ENCODE measurements around the gene PLAC1. TPM values are rescaled to one million over a fixed set of nuclear protein-coding genes. Genes with fewer than 3 reads are reported as not detected.
A peak's percentile ranks its signal among the peaks of the same experiment; 100 is the strongest.

The PLAC1 gene
- total RNA-seq, 2 donors from 2014 or later = not detected

DNA sequence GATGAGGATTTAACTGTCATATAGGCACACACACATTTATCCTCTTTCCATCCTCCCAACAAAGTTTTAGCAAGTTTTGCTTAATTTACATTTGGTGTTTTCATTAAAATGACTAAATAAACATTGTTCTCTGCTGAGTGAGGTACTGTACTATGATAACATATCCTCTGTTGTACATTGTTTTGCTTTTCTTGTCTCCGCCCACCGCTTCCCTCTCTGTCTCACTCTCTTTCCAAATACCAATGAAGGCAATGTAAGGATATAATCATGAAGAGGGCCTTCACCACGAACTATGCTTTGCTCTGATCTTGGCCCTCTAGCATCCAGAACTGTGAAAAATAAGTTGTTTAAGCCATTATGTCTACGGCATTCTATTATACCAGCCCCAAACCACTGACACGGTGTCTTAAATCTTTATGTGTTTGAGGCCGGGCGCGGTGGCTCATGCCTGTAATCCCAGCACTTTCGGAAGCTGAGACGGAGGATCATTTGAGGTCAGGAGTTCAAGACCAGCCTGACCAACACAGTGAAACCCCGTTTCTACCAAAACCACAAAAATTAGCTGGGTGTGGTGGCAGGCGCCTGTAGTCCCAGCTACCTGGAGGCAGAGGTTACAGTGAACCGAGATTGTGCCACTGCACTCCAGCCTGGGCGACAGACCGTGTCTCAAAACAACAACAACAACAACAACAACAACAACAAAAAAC lies 133.0 kb downstream of the PLAC1 start:
- ATAC-seq (no peak), DNase-seq (no peak)
- intact Hi-C loops (cut with DNase I, micrococcal nuclease) = no loop called here

DNA sequence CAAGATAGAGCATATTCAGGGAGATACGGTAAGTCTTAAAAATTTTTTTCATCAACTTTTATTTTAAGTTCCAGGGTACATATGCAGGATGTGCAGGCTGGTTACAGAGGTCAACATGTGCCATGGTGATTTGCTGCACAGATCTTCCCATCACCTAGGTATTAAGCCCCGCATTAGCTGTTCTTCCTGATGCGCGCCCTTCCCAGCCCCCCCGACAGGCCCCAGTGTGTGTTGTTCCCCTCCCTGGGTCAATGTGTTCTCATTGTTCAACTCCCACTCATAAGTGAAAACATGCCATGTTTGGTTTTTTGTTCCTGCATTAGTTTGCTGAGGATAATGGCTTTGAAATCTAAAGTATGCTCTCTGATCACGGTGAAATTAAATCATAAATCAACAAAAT lies 134.1 kb downstream of the PLAC1 start:
- intact Hi-C loops (cut with DNase I, micrococcal nuclease) = no loop called here
- ATAC-seq = no peak
- DNase-seq = no peak

DNA sequence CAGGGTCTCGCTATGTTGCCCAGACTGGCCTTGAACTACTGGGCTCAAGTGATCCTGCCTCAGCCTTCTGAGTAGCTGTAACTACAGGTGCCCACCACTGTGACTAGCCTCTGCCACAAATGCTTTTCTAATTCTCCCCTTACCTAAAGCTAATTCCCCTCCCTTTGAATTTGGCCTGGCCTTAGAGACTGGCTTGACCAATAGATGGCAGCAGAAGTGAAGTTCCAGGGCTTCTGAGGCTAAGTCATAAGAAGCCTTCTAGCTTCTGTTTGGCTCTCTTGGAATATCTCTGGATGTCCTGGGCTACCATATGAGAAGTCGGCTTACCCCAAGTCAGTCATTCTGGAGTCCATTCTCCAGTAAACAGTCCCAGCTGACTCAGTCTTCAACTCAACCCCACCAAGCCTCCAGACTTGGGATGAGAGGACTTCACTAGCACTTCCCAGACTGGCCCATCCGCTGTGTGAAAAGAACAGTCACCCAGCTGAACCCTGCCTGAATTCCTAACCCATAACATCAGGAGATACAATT lies 137.3 kb downstream of the PLAC1 start:
- DNase-seq = peak in 1 of 2 donors; percentile 8
- intact Hi-C loops (cut with DNase I, micrococcal nuclease) = no loop called here
- ATAC-seq = peak; percentile 73

Small RNA genes within 50 kb of the gene (microRNA-seq; reads per million reads assigned to microRNA genes)
- 1,374 to 4,233 reads per million in 2 donors for gene MIR424
- 1.1 to 1.4 reads per million in 2 donors for gene MIR450A1
- gene MIR450A2 = 0.53 to 2.7 reads per million in 2 donors
- 1.6 to 4.1 reads per million in 2 donors for gene MIR450B
- gene MIR503 = 18.7 to 120 reads per million in 2 donors
- 12.8 to 80.2 reads per million in 2 donors for gene MIR542

Other genes starting within 250 kb of the PLAC1 start
- 10 to 100 TPM; 19.7 to 22.1 TPM for gene HPRT1, start 198.3 kb downstream of the PLAC1 start, total RNA-seq
- 10 to 100 TPM; 17.1 to 18.9 TPM for gene PABIR2, start 138.7 kb upstream of the PLAC1 start, total RNA-seq